GM12878 (cell line): ENCODE measurements around the gene CACNA1D. TPM values are rescaled to one million over a fixed set of nuclear protein-coding genes. Genes with fewer than 3 reads are reported as not detected.

Experiments
- ATAC-seq: fragments of 200-7000 bp; cut with Tn5 transposase; 3 replicates; pipeline ENCODE4 v1.9.1; 2020; ENCODE audit warnings: mild to moderate bottlenecking, moderate library complexity
- BruUV-seq: library from RNA; stranded (reverse); fragments of 400-500 nt; replicated peaks from 2 replicates; lab custom pipeline; 2021; lab: Mats Ljungman, UMichigan
- CTCF ChIA-PET: fragments of 300-600 bp; sonication (Branson Sonifier 250); formaldehyde crosslinking; extraction: SDS; loops from one replicate; lab custom pipeline; 2021; ENCODE audit warnings: inconsistent platforms; lab: Yijun Ruan, JAX
- POLR2A ChIA-PET: fragments of 350-600 bp; formaldehyde crosslinking; extraction: SDS; loops from one replicate; lab custom pipeline; 2021; ENCODE audit warnings: inconsistent platforms; lab: Charles Lee
- RAD21 ChIA-PET: fragments of 300-600 bp; sonication (Branson Sonifier 250); formaldehyde crosslinking; loops from one replicate; lab custom pipeline; 2023; ENCODE audit warnings: antibody characterized with exemption; ENCODE audit not compliant: unreplicated experiment; lab: Charles Lee
- SMC1A ChIA-PET: fragments of 300-600 bp; sonication (Branson Sonifier 250); formaldehyde crosslinking; loops from one replicate; lab custom pipeline; 2023; ENCODE audit not compliant: unreplicated experiment, uncharacterized antibody; lab: Charles Lee
- DNase-seq: peaks from one replicate; pipeline ENCODE4 v3.0.0-alpha.2; 2011; ENCODE audit warnings: low read depth, low spot score
- FAIRE-seq: peaks from 3 replicates; lab custom pipeline; 2011; peaks lifted over from hg19 to GRCh38; lab: Jason Lieb, UNC
- H2AFZ ChIP-seq: 2 replicates; pipeline ENCODE4 v1.6.0; 2011; ENCODE audit warnings: low read depth, low read length, control low read depth; ENCODE audit not compliant: control insufficient read depth
- H3K27ac ChIP-seq: 2 replicates; pipeline ENCODE4 v1.5.1; 2011; ENCODE audit warnings: control low read depth; ENCODE audit not compliant: control insufficient read depth, insufficient read depth
- H3K27me3 ChIP-seq, 2 experiments: replicated peaks in 1 of 2; 2 replicates each; pipeline versions ENCODE4 v1.6.0 to v1.6.1; 2011; ENCODE audit warnings: low read length in 1 of 2; ENCODE audit not compliant: control insufficient read depth in 2 of 2, insufficient read depth in 2 of 2
- H3K36me3 ChIP-seq, 2 experiments: 2 replicates each; pipeline ENCODE4 v1.5.1; 2011; ENCODE audit warnings: low read length in 1 of 2; ENCODE audit not compliant: control insufficient read depth in 2 of 2, insufficient read depth in 2 of 2
- H3K4me1 ChIP-seq: 2 replicates; pipeline ENCODE4 v1.6.1; 2011; ENCODE audit warnings: mild to moderate bottlenecking, low read length, moderate library complexity, mixed read lengths; ENCODE audit not compliant: control insufficient read depth, insufficient read depth
- H3K4me2 ChIP-seq: 2 replicates; pipeline ENCODE4 v1.6.0; 2011; ENCODE audit warnings: control low read depth; ENCODE audit not compliant: control insufficient read depth, insufficient read depth
- H3K4me3 ChIP-seq: fragments of 200-600 bp; sonication (generic); 2 replicates; pipeline ENCODE4 v1.5.1; 2016
- H3K79me2 ChIP-seq: 2 replicates; pipeline ENCODE4 v1.6.0; 2011; ENCODE audit warnings: low read length; ENCODE audit not compliant: control insufficient read depth, insufficient read depth
- H3K9ac ChIP-seq: 2 replicates; pipeline ENCODE4 v1.8.0; 2011; ENCODE audit warnings: low read length, control low read depth, mixed read lengths; ENCODE audit not compliant: control insufficient read depth, insufficient read depth
- H3K9me3 ChIP-seq: replicated peaks from 3 replicates; pipeline ENCODE4 v1.5.1; 2011; ENCODE audit warnings: mild to moderate bottlenecking, low read length; ENCODE audit not compliant: control insufficient read depth, insufficient read depth
- H4K20me1 ChIP-seq: 2 replicates; pipeline ENCODE4 v1.6.0; 2011; ENCODE audit not compliant: control insufficient read depth, insufficient read depth
- HCFC1 ChIP-seq: fragments of 150-350 bp; IDR thresholded peaks from 2 replicates; pipeline ENCODE4 v1.6.1; 2014; ENCODE audit warnings: low read length
- MAX ChIP-seq: IDR thresholded peaks from 2 replicates; pipeline ENCODE4 v1.6.1; 2012; ENCODE audit warnings: low read depth, low read length, improper control_type of control experiment
- MYB ChIP-seq: fragments of 150-350 bp; IDR thresholded peaks from 2 replicates; pipeline ENCODE4 v1.6.1; 2014; ENCODE audit warnings: mild to moderate bottlenecking, low read depth, low read length, borderline replicate concordance
- NR2C2 ChIP-seq: IDR thresholded peaks from 2 replicates; pipeline ENCODE4 v1.6.1; 2011; ENCODE audit warnings: borderline replicate concordance, low read depth; ENCODE audit not compliant: control insufficient read depth, insufficient read length
- POLR2A ChIP-seq: IDR thresholded peaks from 2 replicates; pipeline ENCODE4 v1.6.1; 2011; ENCODE audit warnings: low read depth, mild to moderate bottlenecking, low read length
- WGBS: methylation state at CpG from one replicate; pipeline ENCODE4 v1.1.6; 2016; ENCODE audit warnings: low lambda C conversion rate; ENCODE audit not compliant: insufficient replicate concordance, insufficient coverage; ENCODE audit errors: missing lambda C conversion rate; 5-methylcytosine and 5-hydroxymethylcytosine counted together
- in situ Hi-C: fragments of 300-500 bp; cut with MboI; formaldehyde crosslinking; loops from 9 replicates; pipeline ENCODE4 v1.14.3; 2018; ENCODE audit warnings: mixed read lengths
- intact Hi-C: fragments of 100-400 bp; cut with micrococcal nuclease; formaldehyde crosslinking; loops from one replicate; pipeline ENCODE4 v1.14.2; 2022; ENCODE audit not compliant: unreplicated experiment
- polyA plus RNA-seq, 11 experiments: library from polyadenylated mRNA; depleted of rRNA in 4 of 11; unstranded in 6 of 11; stranded (reverse) in 5 of 11; fragments of >200 nt; fragmentation: Nextera tagmentation in 4 of 11; fragmentation: Illumina TruSeq in 1 of 11; extraction: Ambion mirVana in 4 of 11; extraction: Trizol in 1 of 11; gene quantifications; 1 replicate in 1 of 11; 2 replicates in 10 of 11; pipeline versions ENCODE4 v1.2.1 to v1.2.3, GENCODE V29; 2011 to 2016; ENCODE audit warnings: inconsistent platforms in 2 of 11, missing spikeins in 2 of 11, low read depth in 1 of 11
- total RNA-seq, 4 experiments: library from RNA; depleted of rRNA in 3 of 4; stranded (reverse); fragments of >200 nt in 3 of 4; fragmentation: Illumina TruSeq in 1 of 4; extraction: Trizol in 1 of 4; gene quantifications; 2 replicates each; pipeline versions ENCODE4 v1.2.1 to v1.2.3, GENCODE V29; 2013 to 2021

Gene CACNA1D
- total and polyA plus RNA-seq, 10 of the 15 experiments (the other 5 are each of a cell fraction or from before 2014, with no cell fraction given), result 0.21 to 24.4 (median 1.6) TPM

GRCh38 chr3:53791317-53791716, 296.9 kb downstream of the CACNA1D start:
- H4K20me1 ChIP-seq, result no peaks in the 10 kb centered on the region
- intact Hi-C loops (no loop called here), in situ Hi-C loops (no loop called here)
- H2AFZ ChIP-seq, result no peak overlapping the region
- WGBS, result 50% methylated on average over 7 of the region's 7 CpGs
- H3K27ac ChIP-seq, result no peak overlapping the region
- TF ChIP-seq HCFC1, result no peak
- TF ChIP-seq POLR2A, result no peak
- H3K4me2 ChIP-seq, result no peak overlapping the region
- no peak overlapping the region for H3K4me3 ChIP-seq
- ChIA-PET CTCF (no interaction called here), RAD21 (no interaction called here), POLR2A (no interaction called here), SMC1A (interaction anchor here (0.6 kb wide), 1 partner anchor 16 kb away, joined by 5 read pairs; no protein-coding TSS in a partner anchor)
- H3K36me3 ChIP-seq, result no peaks in the 10 kb centered on the region
- FAIRE-seq, result no peak
- no peaks in the 10 kb centered on the region for H3K4me1 ChIP-seq
- ATAC-seq, result no peak
- BruUV-seq, result no TSS peak
- H3K27me3 ChIP-seq, result no peaks in the 10 kb centered on the region
- H3K79me2 ChIP-seq, result no peaks in the 10 kb centered on the region
- no peak overlapping the region for H3K9ac ChIP-seq
- no peak for DNase-seq
- H3K9me3 ChIP-seq, result no peaks in the 10 kb centered on the region

GRCh38 chr3:53792866-53793265, 298.5 kb downstream of the CACNA1D start:
- Histone ChIP-seq H3K9ac (no peak overlapping the region), H3K27ac (no peak overlapping the region), H3K4me2 (no peak overlapping the region), H3K4me1 (no peaks in the 10 kb centered on the region), H3K4me3 (no peak overlapping the region), H3K27me3 (no peaks in the 10 kb centered on the region), H3K9me3 (no peaks in the 10 kb centered on the region), H2AFZ (no peak overlapping the region), H3K36me3 (no peaks in the 10 kb centered on the region), H4K20me1 (no peaks in the 10 kb centered on the region), H3K79me2 (no peaks in the 10 kb centered on the region)
- CTCF ChIA-PET, result interaction anchor here (0.7 kb wide), 1 partner anchor 64 kb away, joined by 3 read pairs; no protein-coding TSS in a partner anchor
- SMC1A ChIA-PET, result interaction anchor here (0.5 kb wide), 1 partner anchor 49 kb away, joined by 3 read pairs; no protein-coding TSS in a partner anchor
- no TSS peak for BruUV-seq
- TF ChIP-seq NR2C2 (no peak), MAX (no peak), MYB (no peak)
- FAIRE-seq (no peak), ATAC-seq (no peak; the same call in 2 of the 3 replicates), DNase-seq (no peak)
- in situ Hi-C loops, result no loop called here
- RAD21 ChIA-PET, result interaction anchor here (1.2 kb wide), 1 partner anchor 18 kb away, joined by 3 read pairs; no protein-coding TSS in a partner anchor
- POLR2A ChIA-PET, result no interaction called here
- intact Hi-C loops, result no loop called here
- 29% methylated on average over 3 of the region's 3 CpGs for WGBS
